GM19438 (cell line): ENCODE results near the gene TSC22D2.
"Not testable (repeated sequence)": the region's sequence is repeated elsewhere in the genome, so short reads cannot be mapped to it uniquely, and the experiment has no call there.

Experiments used
- ATAC-seq: cut with Tn5 transposase; IDR thresholded peaks from one replicate; pipeline ENCODE4 v1.9.1; 2021; ENCODE audit warnings: low read depth; ENCODE audit not compliant: unreplicated experiment

The TSC22D2 gene

DNA sequence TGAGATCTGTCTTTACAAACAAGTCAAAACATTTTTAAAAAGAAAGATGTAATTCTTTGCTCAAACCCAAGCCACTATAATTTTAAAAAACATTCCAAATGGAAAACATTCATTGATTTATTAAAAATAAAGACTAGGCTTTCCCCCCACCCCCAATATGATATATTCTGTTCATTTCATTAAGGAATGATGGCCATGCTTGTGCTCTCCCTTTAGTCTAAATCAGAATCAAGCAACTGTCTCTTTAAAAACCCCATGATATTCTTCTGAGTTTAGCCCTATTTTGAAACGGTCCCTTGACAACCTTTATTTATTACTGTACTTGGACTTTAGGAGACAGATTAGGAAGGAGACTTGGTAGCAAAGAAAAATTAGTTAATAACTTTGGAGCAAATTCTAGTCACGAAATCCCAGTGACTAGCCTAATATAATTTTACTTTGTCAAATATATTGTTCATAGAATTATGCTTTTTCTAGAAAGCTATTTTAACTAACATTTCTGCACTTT is 38.4 kb downstream of the TSC22D2 start:
- no peak for ATAC-seq

DNA sequence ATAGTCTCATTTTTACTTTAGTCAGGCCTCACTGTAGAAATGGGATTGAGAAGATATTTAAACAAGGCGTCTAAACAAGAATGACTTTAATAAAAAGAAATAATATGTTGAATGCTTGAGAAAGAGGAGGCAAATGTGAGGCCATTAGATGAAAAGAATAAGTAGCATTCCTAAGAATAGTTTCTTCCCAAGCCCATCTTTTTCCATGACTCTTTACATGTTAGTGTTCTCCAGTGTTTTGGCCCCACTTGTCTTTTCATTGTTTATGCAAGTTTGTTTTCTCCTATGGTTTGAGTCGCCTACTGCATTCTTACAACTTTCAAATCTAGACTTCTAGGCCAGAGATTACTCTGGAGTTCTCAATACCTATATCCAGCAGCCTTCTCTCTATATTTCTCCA is 39.0 kb downstream of the TSC22D2 start:
- ATAC-seq = no peak

- ATAC-seq = no peak
Measured at GRCh38 chr3:150447631-150448465, 39.8 kb downstream of the TSC22D2 start.

DNA sequence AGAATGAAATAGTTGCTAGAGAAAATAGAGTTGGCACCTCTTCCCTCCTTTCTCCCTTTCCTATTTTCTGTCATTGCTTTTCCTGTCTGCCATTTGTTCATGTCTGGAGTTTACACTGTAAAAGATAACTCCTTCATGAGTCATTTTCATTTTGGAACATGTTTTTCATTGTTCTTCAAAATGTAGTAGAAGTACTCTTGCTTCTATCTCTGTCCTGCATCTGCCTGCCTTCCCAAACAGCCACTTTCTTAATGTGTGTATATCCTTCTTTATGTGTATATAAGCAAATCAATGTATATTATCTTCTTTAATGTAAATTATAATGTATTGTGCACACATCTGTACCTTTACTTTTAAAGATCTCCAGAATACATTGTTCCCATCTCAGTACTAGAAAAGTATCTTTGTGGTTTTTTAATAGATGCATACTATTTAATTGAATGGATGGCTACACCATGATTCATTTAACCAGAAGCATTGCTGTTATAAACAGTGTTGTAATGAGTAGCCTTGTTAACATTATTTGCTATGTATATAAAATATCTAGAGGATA is 41.1 kb downstream of the TSC22D2 start:
- ATAC-seq = no peak

GRCh38 chr3:150450916-150451315 is 42.8 kb downstream of the TSC22D2 start:
- ATAC-seq = no peak

DNA sequence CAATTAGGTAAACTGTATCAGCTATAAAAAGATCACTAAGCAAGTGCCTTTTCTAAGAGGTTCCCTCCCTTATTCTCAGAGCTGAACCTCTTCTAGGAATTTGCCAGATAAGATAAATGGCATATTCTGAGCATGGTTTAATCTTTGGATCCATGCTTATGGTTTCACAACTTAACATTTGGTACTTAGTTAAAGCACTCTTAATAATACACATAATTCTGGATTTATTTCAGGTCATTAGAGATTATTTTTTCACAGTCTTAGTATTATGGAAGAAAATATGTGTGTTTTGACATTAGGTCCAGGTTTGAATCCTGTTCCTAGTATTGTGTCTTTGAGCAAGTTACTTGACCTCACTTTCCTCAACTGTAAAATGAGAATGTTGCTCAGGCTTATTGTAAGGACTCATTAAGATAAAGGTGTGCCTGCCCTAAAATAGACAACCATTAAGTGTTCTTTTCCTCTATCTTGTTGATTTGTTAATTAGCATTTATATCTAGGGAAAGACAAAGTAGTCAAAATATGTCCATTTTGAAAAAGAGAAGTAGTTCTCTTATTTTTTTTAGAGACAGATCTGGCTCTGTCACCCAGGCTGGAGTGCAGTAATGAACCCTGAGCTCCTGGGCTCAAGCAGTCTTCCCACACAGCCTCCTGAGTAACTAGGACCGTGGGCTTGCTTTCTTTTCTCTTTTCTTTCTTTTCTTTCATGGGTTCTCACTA is 43.4 kb downstream of the TSC22D2 start:
- ATAC-seq = no peak

- ATAC-seq = no peak
Measured at GRCh38 chr3:150453353-150453752, 45.3 kb downstream of the TSC22D2 start.

DNA sequence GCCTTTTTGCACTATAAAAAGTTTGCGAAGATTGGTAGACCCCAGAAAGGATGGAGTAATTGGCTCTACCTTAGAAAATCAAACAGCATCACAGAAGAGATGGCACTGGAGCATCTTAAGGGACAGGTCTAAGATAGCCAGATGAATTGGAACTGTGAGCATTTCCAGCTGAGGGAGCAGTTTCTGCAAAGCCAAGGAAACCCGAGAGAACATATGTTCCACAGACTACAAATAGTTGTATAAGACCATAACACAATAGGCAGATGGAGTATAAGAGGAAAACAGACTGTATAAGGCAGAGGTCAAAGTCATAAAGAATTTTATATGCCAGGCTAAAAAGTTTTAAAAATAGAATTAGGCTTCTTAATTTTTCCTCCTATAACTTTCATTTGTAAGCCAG is 46.0 kb downstream of the TSC22D2 start:
- ATAC-seq = no peak

GRCh38 chr3:150454622-150455021 is 46.5 kb downstream of the TSC22D2 start:
- no peak for ATAC-seq

DNA sequence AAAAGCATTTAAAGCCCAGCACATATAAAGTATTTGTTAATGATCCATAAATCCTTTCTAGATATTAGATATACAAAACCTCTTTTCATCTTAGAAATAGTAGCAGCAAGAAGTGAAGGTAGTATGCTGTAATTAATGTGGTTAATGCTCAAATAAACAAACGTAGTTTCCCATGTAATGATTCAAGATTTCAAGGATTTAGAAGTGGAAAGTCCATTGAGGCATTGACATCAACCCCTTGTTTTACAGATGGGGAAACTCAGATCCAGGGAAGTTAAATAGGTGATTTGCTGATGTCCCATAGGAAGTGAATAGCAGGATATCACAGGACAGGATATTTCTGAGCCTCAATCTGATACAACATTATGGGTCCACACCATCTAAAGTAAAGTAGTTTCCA is 47.2 kb downstream of the TSC22D2 start:
- ATAC-seq = no peak

DNA sequence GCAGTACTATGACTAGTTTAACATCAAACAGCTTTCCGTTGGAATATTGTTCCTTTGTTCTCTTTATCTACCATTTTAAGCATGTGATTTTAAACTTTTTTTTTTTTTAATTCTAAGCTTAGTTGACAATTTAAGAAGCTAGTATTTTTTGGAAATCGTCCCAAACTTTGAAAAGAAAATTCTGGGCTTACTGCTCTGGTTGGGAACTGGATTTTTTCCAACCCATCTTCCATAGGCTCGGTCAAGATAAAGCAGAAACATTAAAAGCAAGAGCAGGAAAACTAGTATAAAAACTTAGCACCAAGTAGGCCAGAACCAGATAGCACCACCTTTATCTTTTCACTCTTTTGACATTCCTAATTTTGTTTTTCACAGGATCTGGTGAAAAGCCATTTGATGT is 49.9 kb downstream of the TSC22D2 start:
- no peak for ATAC-seq

DNA sequence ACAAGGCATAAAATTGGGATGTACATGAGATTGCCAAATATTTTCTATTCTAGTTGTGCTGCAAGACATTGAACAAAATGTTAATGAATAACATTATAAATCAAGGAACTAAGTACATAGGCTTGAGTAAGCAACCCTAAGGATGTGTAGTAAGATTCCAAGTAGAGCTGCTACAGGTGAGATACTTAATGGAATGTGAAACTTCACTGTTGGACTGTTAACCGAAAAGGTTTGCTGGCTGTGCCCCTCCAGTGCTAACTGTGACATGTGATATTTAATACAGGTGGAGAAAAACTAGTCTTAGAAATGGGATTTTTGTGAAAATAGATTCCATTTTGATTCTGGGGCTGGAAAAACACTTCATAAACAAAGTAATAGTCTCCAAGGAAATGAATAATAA is 52.4 kb downstream of the TSC22D2 start:
- no peak for ATAC-seq

GRCh38 chr3:150461399-150461798 is 53.3 kb downstream of the TSC22D2 start:
- no peak for ATAC-seq

DNA sequence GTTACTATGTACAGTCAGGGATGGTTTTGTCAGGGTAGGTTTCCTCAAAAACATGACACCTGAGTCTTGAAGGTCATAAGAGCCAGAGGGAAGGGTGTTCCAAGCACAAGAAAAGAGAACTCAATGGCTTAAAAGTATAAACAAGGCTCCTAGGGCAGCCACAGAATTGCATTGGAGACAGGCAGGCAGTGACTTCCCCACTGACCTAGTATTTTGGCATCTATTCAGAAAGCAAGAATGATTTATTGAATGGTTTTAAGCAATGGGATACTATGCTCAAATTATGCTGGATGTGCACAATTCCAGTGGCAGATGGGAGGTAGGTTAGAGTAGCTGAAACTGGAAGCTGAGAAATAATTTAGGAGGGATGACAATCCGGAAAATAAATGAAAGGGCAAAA is 54.0 kb downstream of the TSC22D2 start:
- ATAC-seq = no peak

- no peak for ATAC-seq
Measured at GRCh38 chr3:150464684-150465083, 56.6 kb downstream of the TSC22D2 start.

GRCh38 chr3:150467381-150467780 is 59.3 kb downstream of the TSC22D2 start:
- no peak for ATAC-seq

GRCh38 chr3:150469031-150469930 is 61.2 kb downstream of the TSC22D2 start:
- no peak for ATAC-seq

DNA sequence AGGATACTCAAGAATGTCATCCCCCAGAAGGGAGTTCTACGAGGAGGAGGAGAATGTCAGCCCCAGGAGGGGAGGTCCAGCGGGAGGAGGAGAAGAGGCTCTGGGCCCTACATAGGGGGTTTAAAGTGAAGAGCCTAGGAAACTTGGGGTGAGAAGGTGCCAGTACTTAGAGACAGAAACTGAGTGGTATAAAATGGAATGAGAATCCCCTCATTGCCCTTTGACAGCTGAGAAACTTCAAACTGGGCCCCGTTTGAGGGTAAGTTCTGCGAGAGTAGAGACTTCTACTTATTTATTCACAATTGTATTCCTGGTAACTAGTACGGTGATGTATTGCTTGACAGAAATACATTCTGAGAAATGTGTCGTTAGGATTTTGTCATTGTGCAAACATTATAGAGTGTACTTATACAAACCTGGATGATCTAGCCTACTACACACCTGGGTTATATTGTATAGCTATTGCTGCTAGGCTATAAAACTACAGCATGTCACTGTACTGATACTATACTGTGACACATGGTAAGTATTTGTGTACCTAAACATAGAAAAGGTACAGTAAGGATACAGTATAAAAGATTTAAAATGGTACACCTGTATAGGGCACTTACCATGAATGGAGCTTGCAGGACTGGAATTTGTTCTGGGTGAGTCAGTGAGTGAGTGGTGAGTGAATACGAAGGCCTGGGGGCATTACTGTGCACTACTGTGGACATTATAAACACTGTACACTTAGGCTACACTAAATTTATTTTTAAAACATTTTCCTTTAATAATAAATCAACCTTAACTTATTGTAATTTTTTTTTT is 62.0 kb downstream of the TSC22D2 start:
- ATAC-seq = no peak

GRCh38 chr3:150472421-150472820 is 64.3 kb downstream of the TSC22D2 start:
- ATAC-seq = no peak

GRCh38 chr3:150473161-150473560 is 65.1 kb downstream of the TSC22D2 start:
- ATAC-seq = not testable (repeated sequence)
